ENCODE results near the gene TXK.

The TXK gene

DNA sequence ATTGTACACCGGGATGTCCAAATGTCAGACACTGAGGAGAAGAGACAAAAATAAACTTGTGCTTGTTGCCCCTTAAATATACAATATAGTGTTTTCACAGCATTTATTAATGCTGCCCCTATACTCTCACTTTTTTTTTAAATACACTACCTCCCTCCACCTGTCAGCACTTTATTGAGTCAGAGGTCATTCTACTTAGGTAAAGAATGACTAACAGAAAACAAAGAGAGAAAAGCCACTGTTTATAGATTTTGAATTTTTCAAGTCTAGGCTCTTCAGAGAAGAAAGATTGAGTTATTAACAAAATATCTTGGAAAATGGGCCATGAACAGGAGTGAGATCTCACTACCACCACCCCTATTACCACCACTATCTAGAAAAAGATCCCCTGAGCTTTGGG, 59.4 kb downstream of the TXK start:
- TF ChIP-seq, protein P1, sequence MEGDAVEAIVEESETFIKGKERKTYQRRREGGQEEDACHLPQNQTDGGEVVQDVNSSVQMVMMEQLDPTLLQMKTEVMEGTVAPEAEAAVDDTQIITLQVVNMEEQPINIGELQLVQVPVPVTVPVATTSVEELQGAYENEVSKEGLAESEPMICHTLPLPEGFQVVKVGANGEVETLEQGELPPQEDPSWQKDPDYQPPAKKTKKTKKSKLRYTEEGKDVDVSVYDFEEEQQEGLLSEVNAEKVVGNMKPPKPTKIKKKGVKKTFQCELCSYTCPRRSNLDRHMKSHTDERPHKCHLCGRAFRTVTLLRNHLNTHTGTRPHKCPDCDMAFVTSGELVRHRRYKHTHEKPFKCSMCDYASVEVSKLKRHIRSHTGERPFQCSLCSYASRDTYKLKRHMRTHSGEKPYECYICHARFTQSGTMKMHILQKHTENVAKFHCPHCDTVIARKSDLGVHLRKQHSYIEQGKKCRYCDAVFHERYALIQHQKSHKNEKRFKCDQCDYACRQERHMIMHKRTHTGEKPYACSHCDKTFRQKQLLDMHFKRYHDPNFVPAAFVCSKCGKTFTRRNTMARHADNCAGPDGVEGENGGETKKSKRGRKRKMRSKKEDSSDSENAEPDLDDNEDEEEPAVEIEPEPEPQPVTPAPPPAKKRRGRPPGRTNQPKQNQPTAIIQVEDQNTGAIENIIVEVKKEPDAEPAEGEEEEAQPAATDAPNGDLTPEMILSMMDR (IDR thresholded peaks at IDR 0.05; ENCODE audit: insufficient read depth, missing control alignments): no peak
- no peak for FAIRE-seq
- DNase-seq (ENCODE audit: insufficient read length, low spot score): no peak

DNA sequence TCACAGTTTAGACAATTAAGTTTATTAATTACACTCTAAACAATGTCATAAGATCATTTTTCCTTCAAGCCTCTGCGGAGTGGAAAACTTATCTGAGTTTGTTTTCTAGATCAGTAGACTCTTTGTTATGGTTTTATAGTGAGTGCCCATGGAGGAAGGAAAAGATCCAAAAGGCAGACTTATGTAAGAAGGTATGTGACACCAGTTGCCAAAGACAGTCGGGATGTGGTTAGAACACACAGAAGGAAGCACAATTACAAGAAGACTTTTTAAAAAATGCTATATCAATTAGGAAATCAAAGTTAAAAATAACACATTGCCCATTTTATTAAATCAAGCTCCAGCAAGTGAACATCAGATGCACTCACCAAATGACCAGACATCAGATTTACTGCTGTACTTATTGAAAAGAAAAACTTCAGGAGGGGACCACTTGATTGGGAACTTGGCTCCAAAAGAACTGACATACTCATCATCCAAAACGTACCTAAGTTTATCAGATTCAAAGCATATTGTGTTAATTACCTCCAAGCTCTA, 60.4 kb downstream of the TXK start:
- DNase-seq (ENCODE audit: insufficient read length, low spot score): no peak
- TF ChIP-seq, protein P1 (IDR thresholded peaks at IDR 0.05; ENCODE audit: insufficient read depth, missing control alignments): no peak
- FAIRE-seq: no peak

DNA sequence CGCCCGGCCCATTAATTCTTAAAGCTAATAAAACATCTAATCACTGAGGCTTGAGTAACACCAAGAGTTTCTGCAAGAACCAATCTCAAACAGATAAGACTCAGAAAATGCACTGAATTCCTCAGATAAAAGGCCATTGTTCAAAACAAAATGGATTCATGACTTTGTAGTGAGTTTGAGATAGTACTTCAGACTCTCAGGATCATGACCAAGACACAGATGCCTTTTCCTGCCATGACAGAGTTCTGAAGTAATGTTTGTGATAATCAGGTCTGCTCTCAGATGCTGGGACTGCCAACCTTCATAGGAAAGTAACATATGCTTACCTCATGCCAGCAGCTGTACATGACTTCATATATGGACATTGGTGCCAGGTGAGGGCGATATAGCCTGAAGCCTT, 62.9 kb downstream of the TXK start:
- TF ChIP-seq, protein P1 (IDR thresholded peaks at IDR 0.05; ENCODE audit: insufficient read depth, missing control alignments): no peak
- FAIRE-seq (no peak), DNase-seq (ENCODE audit: insufficient read length, low spot score) (no peak)

DNA sequence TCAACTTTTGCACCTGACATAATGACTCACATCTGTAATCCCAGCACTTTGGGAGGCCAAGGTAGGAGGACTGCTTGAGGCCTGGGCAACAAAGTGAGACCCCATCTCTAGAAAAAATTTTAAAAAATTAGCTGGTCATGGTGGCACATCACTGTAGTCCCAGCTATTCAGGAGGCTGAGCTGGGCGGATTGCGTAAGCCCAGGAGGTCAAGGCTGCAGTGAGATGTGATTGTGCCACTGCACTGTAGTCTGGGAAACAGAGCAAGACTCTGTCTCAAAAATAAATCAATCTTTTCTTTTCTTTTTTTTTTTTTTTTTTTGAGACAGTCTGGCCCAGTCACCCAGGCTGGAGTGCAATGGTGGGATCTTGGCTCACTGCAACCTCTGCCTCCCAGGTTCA, 65.0 kb downstream of the TXK start:
- DNase-seq (ENCODE audit: insufficient read length, low spot score) (no peak), FAIRE-seq (no peak)
- TF ChIP-seq, protein P1 (IDR thresholded peaks at IDR 0.05; ENCODE audit: insufficient read depth, missing control alignments): no peak

DNA sequence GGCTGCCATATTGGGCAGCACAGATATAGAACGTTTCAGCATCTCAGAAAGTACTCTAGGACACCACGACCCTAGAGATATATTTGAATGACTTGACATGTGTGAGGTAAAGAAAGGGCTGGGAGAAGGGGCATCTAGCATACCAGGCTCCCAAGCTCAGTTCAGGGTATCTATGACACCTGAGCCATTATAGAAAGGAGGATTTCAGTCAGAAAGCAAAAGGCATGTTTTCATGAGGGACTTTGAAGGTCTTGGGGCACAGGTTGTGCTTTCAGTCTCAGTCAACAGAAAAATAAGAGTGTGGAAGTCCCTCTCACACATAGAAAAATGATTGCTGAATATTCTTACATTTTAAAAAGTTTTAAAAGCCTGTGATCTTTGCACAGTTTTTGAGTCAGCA, 65.9 kb downstream of the TXK start:
- TF ChIP-seq, protein P1 (IDR thresholded peaks at IDR 0.05; ENCODE audit: insufficient read depth, missing control alignments): no peak
- no peak for DNase-seq (ENCODE audit: insufficient read length, low spot score)
- FAIRE-seq: no peak

DNA sequence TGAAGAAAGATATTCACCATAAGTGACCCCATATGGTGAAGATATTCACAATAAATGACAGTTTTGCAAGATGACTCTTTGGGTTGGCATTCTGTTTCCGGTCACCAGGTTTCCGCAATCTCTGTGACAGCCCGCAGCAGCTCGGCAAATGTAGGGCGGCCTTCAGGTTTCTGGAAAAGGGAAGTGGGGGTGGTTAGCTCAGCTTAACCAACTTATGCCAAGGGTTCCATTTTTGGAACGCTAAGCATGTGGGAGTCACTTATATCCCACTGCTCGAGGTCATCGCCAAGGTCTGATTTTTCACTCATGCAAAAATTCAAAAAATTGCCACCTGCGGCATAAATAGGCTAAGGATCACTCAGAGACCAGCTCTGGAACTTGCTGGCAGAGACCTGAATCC, 66.5 kb downstream of the TXK start:
- no peak for DNase-seq (ENCODE audit: insufficient read length, low spot score)
- TF ChIP-seq, protein P1 (IDR thresholded peaks at IDR 0.05; ENCODE audit: insufficient read depth, missing control alignments): no peak
- FAIRE-seq: no peak

DNA sequence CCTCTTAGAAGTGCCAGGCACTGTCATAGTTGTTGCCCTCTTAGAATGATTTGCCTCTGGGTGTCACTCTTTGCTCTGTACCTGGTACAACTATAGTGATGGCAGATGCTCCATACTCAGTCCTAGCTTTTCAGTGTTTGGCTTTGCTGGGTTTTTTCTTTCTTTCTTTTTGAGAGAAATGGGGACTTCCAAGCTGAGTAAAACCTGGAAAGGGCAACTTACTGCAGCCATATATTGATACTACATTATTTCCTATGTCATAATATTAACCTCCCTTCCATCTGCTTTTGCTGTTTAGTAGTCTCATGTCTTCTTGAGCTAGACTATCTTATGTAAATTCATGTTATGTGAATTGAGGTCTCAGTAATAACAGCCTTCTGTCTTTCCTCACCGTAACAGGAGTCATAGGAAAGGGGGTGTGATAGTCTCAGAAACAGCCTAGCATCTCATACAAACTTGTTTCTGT, 68.4 kb downstream of the TXK start:
- TF ChIP-seq, protein P1 (IDR thresholded peaks at IDR 0.05; ENCODE audit: insufficient read depth, missing control alignments): no peak
- no peak for DNase-seq (ENCODE audit: insufficient read length, low spot score)
- no peak for FAIRE-seq
